Loucy (cell line): ENCODE data around the gene ARHGAP42.

Experiments used
- H2AFZ ChIP-seq: fragments of 200-600 bp; sonication (generic); 2 replicates; pipeline ENCODE4 v1.6.0; 2016; ENCODE audit warnings: antibody characterized with exemption, mild to moderate bottlenecking, low read length, moderate library complexity
- H3F3A ChIP-seq: fragments of 200-600 bp; 2 replicates; pipeline ENCODE4 v1.6.0; 2016; ENCODE audit warnings: antibody characterized with exemption, low read depth, mild to moderate bottlenecking
- H3K27me3 ChIP-seq: fragments of 200-600 bp; sonication (generic); 2 replicates; pipeline ENCODE4 v1.6.1; 2014; ENCODE audit warnings: low read length, mild to moderate bottlenecking; ENCODE audit not compliant: insufficient read depth, poor library complexity, severe bottlenecking
- H3K36me3 ChIP-seq: fragments of 200-600 bp; sonication (generic); 2 replicates; pipeline ENCODE4 v1.6.1; 2016; ENCODE audit warnings: low read length; ENCODE audit not compliant: insufficient read depth
- H3K4me1 ChIP-seq: fragments of 200-600 bp; sonication (generic); 2 replicates; pipeline ENCODE4 v1.5.1; 2014; ENCODE audit warnings: low read length, mild to moderate bottlenecking; ENCODE audit not compliant: insufficient read depth, poor library complexity, severe bottlenecking
- H3K4me2 ChIP-seq: fragments of 200-600 bp; sonication (generic); 2 replicates; pipeline ENCODE4 v1.6.0; 2014; ENCODE audit warnings: antibody characterized with exemption, low read length, low read depth, mild to moderate bottlenecking; ENCODE audit not compliant: poor library complexity, severe bottlenecking
- H3K4me3 ChIP-seq: fragments of 200-600 bp; sonication (generic); 2 replicates; pipeline ENCODE4 v1.5.1; 2014; ENCODE audit warnings: low read length, mild to moderate bottlenecking, mixed read lengths; ENCODE audit not compliant: poor library complexity, severe bottlenecking
- H3K79me2 ChIP-seq: fragments of 200-600 bp; sonication (generic); 2 replicates; pipeline ENCODE4 v1.6.1; 2014; ENCODE audit warnings: low read length; ENCODE audit not compliant: insufficient read depth
- H3K9ac ChIP-seq: fragments of 200-600 bp; sonication (generic); 2 replicates; pipeline ENCODE4 v1.6.0; 2014; ENCODE audit warnings: mild to moderate bottlenecking, low read depth, low read length, moderate library complexity; ENCODE audit not compliant: poor library complexity, severe bottlenecking
- H3K9me2 ChIP-seq: fragments of 200-600 bp; sonication (generic); replicated peaks from 2 replicates; pipeline ENCODE4 v1.6.1; 2016; ENCODE audit warnings: low read depth, low read length, mixed read lengths
- H3K9me3 ChIP-seq: fragments of 200-600 bp; sonication (generic); 2 replicates; pipeline ENCODE4 v1.6.1; 2014; ENCODE audit warnings: mild to moderate bottlenecking, antibody characterized with exemption, low read length, low read depth; ENCODE audit not compliant: insufficient read depth
- H4K20me1 ChIP-seq: fragments of 200-600 bp; sonication (generic); 2 replicates; pipeline ENCODE4 v1.6.0; 2014; ENCODE audit warnings: antibody characterized with exemption, low read length, mild to moderate bottlenecking; ENCODE audit not compliant: insufficient read depth, poor library complexity, severe bottlenecking
- EZH2phosphoT487 ChIP-seq: fragments of 200-600 bp; IDR thresholded peaks from 2 replicates; pipeline ENCODE4 v1.6.1; 2018; ENCODE audit warnings: antibody characterized with exemption, mild to moderate bottlenecking, moderate library complexity, borderline replicate concordance
- TF ChIP-seq, protein P1 (sequence below): fragments of 200-600 bp; sonication (generic); conservative IDR thresholded peaks from 2 replicates; pipeline ENCODE4 v1.5.1; 2014; ENCODE audit warnings: mild to moderate bottlenecking, antibody characterized with exemption, low read length

ARHGAP42 gene

DNA sequence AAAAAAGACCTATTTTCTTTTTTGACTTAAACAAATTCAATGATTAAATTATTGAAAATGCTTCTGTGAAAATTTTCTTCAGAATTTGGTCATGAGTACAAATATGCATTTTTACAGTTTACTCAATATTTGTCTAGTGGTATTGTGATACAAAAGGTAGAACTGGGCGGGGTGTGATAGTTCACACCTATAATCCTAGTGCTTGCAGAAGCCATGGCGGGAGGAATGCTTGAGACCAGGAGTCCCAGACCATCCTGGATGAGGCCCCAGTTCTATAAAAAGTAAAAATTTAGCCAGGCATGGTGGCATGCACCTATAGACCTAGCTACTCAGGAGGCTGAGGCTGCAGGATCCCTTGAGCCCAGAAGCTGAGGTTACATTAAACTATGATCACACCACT is 90.6 kb downstream of the ARHGAP42 start:
- Histone ChIP-seq H3K9me2 (no peaks in the 10 kb centered on the region), H3K27me3 (no peaks in the 10 kb centered on the region), H3F3A (no peaks in the 10 kb centered on the region), H2AFZ (no peak overlapping the region), H3K9me3 (no peaks in the 10 kb centered on the region), H3K79me2 (no peaks in the 10 kb centered on the region), H3K4me2 (no peak overlapping the region), H4K20me1 (no peaks in the 10 kb centered on the region), H3K4me3 (no peak overlapping the region), H3K9ac (no peak overlapping the region), H3K4me1 (no peaks in the 10 kb centered on the region), H3K36me3 (no peaks in the 10 kb centered on the region)
- TF ChIP-seq, protein P1, sequence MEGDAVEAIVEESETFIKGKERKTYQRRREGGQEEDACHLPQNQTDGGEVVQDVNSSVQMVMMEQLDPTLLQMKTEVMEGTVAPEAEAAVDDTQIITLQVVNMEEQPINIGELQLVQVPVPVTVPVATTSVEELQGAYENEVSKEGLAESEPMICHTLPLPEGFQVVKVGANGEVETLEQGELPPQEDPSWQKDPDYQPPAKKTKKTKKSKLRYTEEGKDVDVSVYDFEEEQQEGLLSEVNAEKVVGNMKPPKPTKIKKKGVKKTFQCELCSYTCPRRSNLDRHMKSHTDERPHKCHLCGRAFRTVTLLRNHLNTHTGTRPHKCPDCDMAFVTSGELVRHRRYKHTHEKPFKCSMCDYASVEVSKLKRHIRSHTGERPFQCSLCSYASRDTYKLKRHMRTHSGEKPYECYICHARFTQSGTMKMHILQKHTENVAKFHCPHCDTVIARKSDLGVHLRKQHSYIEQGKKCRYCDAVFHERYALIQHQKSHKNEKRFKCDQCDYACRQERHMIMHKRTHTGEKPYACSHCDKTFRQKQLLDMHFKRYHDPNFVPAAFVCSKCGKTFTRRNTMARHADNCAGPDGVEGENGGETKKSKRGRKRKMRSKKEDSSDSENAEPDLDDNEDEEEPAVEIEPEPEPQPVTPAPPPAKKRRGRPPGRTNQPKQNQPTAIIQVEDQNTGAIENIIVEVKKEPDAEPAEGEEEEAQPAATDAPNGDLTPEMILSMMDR: no peak
- no peak for TF ChIP-seq EZH2phosphoT487

DNA sequence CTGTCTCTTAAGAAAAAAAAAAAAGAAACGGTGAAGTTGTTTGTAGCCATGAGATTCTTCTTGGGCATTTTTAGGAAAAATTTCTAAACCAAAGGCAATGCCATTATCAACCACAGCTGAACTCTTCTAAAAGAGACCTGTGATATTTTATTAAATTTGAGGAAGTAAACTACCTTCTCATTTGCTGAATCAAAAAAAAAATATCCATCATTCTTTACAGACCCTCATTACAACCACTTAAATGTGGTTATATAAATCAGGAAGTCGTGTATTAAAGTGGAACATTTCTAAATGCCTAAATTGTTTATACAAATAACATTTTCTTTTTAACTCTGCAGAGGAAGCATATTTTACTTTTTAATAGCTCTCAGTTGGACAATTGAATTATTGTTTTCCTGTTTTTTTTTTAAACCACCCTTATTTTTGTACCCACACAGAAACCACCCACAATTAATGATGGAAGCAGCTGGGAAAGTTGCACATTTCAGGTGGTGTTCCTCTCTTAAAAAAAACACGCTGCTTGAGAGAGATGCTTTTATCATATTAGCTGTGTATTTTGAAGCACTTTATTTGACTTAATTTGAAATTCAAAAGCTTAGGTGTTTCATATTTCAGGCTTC is 91.2 kb downstream of the ARHGAP42 start:
- no peaks in the 10 kb centered on the region for H3K79me2 ChIP-seq
- no peak overlapping the region for H3K9ac ChIP-seq
- no peak overlapping the region for H3K4me2 ChIP-seq
- H3K36me3 ChIP-seq: no peaks in the 10 kb centered on the region
- H2AFZ ChIP-seq: no peak overlapping the region
- no peaks in the 10 kb centered on the region for H3K4me1 ChIP-seq
- H3K9me2 ChIP-seq: no peaks in the 10 kb centered on the region
- H3K9me3 ChIP-seq: no peaks in the 10 kb centered on the region
- H3K4me3 ChIP-seq: no peak overlapping the region
- H4K20me1 ChIP-seq: no peaks in the 10 kb centered on the region
- no peaks in the 10 kb centered on the region for H3K27me3 ChIP-seq
- H3F3A ChIP-seq: no peaks in the 10 kb centered on the region
- TF ChIP-seq EZH2phosphoT487: no peak
- TF ChIP-seq, protein P1: no peak

DNA sequence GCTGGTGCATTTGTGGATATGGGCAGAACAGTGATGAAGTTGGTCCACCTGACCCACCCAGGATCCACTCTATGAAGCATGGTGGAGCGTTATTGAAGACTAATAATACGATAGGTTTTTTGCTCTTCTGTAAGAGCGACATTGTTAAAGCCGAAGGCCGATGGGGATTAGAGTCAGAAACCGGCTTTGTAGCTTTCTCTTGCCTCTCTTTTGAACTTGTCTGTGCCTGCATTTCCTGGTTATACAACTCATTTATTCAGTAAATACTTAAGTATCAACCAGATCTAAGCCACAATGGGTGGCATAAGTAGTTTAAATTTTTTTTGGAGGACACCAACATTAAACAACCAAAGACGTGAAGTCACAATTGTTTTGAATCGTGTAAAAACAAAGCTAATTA is 93.4 kb downstream of the ARHGAP42 start:
- TF ChIP-seq EZH2phosphoT487: no peak
- TF ChIP-seq, protein P1: no peak
- Histone ChIP-seq H3K9ac (no peak overlapping the region), H2AFZ (no peak overlapping the region), H3K9me3 (no peaks in the 10 kb centered on the region), H3K9me2 (no peaks in the 10 kb centered on the region), H3K4me3 (no peak overlapping the region), H3K4me2 (no peak overlapping the region), H3F3A (no peaks in the 10 kb centered on the region), H3K79me2 (no peaks in the 10 kb centered on the region), H3K36me3 (no peaks in the 10 kb centered on the region), H4K20me1 (no peaks in the 10 kb centered on the region), H3K27me3 (no peaks in the 10 kb centered on the region), H3K4me1 (no peaks in the 10 kb centered on the region)
